ENCODE measurements around the gene ZNF639. TPM values are rescaled to one million over a fixed set of nuclear protein-coding genes. Genes with fewer than 3 reads are reported as not detected.

ZNF639 gene
- total and polyA plus RNA-seq, 2 experiments from 2014 or later = 29.3 to 60.3 TPM

GRCh38 chr3:179323197-179324110 is 623 bp downstream of the ZNF639 start:
- H3K27me3 ChIP-seq = no peaks in the 10 kb centered on the region
- peak overlapping the region; percentile 96 for H3K27ac ChIP-seq
- no peaks in the 10 kb centered on the region for H3K36me3 ChIP-seq (replicated peaks; ENCODE audit: insufficient read depth, low read depth)
- H3K4me3 ChIP-seq = peak overlapping the region; percentile 83
- peak overlapping the region; percentile 96 for H2AFZ ChIP-seq
- no peaks in the 10 kb centered on the region for H3K9me3 ChIP-seq (ENCODE audit: low read depth)
- TF ChIP-seq EZH2 (IDR thresholded peaks at IDR 0.05; ENCODE audit: borderline replicate concordance) (no peak), EZH2phosphoT487 (IDR thresholded peaks at IDR 0.05; ENCODE audit: low read depth, severe bottlenecking, unreplicated experiment) (no peak)
- TF ChIP-seq, protein P1, sequence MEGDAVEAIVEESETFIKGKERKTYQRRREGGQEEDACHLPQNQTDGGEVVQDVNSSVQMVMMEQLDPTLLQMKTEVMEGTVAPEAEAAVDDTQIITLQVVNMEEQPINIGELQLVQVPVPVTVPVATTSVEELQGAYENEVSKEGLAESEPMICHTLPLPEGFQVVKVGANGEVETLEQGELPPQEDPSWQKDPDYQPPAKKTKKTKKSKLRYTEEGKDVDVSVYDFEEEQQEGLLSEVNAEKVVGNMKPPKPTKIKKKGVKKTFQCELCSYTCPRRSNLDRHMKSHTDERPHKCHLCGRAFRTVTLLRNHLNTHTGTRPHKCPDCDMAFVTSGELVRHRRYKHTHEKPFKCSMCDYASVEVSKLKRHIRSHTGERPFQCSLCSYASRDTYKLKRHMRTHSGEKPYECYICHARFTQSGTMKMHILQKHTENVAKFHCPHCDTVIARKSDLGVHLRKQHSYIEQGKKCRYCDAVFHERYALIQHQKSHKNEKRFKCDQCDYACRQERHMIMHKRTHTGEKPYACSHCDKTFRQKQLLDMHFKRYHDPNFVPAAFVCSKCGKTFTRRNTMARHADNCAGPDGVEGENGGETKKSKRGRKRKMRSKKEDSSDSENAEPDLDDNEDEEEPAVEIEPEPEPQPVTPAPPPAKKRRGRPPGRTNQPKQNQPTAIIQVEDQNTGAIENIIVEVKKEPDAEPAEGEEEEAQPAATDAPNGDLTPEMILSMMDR (IDR thresholded peaks at IDR 0.05; ENCODE audit: poor library complexity) = no peak
- DNase-seq (ENCODE audit: low spot score) = peak; percentile 84
- peaks cover 44% of the 10 kb centered on the region for H4K20me1 ChIP-seq (ENCODE audit: insufficient read depth, poor library complexity, severe bottlenecking)
- WGBS (ENCODE audit: low lambda C conversion rate, missing lambda C conversion rate) = under 1% methylated on average over 55 of the region's 81 CpGs
- peak overlapping the region; percentile 93 for H3K4me2 ChIP-seq
- peaks cover 9% of the 10 kb centered on the region for H3K4me1 ChIP-seq (ENCODE audit: insufficient read depth)
- peaks cover 49% of the 10 kb centered on the region for H3K79me2 ChIP-seq
- H3K9me2 ChIP-seq (replicated peaks; ENCODE audit: insufficient read depth) = no peaks in the 10 kb centered on the region

- 6% methylated on average over 8 of the region's 8 CpGs for WGBS (ENCODE audit: low lambda C conversion rate, missing lambda C conversion rate)
- TF ChIP-seq, protein P1 (IDR thresholded peaks at IDR 0.05; ENCODE audit: poor library complexity) = no peak
- TF ChIP-seq EZH2phosphoT487 (IDR thresholded peaks at IDR 0.05; ENCODE audit: low read depth, severe bottlenecking, unreplicated experiment) (no peak), EZH2 (IDR thresholded peaks at IDR 0.05; ENCODE audit: borderline replicate concordance) (no peak)
- peak overlapping the region; percentile 96 for H2AFZ ChIP-seq
Measured at GRCh38 chr3:179324270-179324754, 1.5 kb downstream of the ZNF639 start.

DNA sequence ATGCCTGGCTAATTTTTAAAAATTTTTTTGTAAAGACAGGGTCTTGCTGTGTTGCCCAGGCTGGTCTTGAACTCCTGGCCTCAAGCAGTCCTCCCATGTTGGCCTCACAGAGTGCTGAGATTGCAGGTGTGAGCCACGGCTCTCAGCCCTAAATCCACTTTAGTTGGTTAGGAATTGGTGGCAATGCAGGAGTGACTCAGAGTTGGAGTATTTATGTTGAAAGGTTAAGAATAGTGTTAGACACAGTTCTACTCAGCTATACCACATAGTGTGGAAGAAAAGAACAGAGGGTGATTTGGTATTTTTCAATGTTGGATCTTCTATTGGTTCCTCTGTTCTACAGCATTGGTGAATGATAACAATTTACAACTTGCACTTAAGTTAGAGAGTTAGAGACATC is 7.6 kb downstream of the ZNF639 start:
- H3K4me1 ChIP-seq (ENCODE audit: insufficient read depth) = peaks cover under 1% of the 10 kb centered on the region
- H3K27me3 ChIP-seq = no peaks in the 10 kb centered on the region
- DNase-seq (ENCODE audit: low spot score) = no peak
- no peak overlapping the region for H2AFZ ChIP-seq
- no peak for TF ChIP-seq EZH2phosphoT487 (IDR thresholded peaks at IDR 0.05; ENCODE audit: low read depth, severe bottlenecking, unreplicated experiment)
- TF ChIP-seq, protein P1 (IDR thresholded peaks at IDR 0.05; ENCODE audit: poor library complexity) = no peak
- TF ChIP-seq EZH2 (IDR thresholded peaks at IDR 0.05; ENCODE audit: borderline replicate concordance) = no peak
- no peak overlapping the region for H3K4me2 ChIP-seq
- H3K27ac ChIP-seq = no peak overlapping the region
- no peak overlapping the region for H3K4me3 ChIP-seq
- H3K79me2 ChIP-seq = peaks cover 50% of the 10 kb centered on the region
- H3K36me3 ChIP-seq (replicated peaks; ENCODE audit: insufficient read depth, low read depth) = peaks cover 4% of the 10 kb centered on the region
- H4K20me1 ChIP-seq (ENCODE audit: insufficient read depth, poor library complexity, severe bottlenecking) = peaks cover 33% of the 10 kb centered on the region
- no peaks in the 10 kb centered on the region for H3K9me2 ChIP-seq (replicated peaks; ENCODE audit: insufficient read depth)
- H3K9me3 ChIP-seq (ENCODE audit: low read depth) = no peaks in the 10 kb centered on the region
- 96% methylated on average over 1 of the region's 1 CpG for WGBS (ENCODE audit: low lambda C conversion rate, missing lambda C conversion rate)

More at GRCh38 chr3:179324270-179324754, 1.5 kb downstream of the ZNF639 start:
- peak; percentile 13 for DNase-seq (ENCODE audit: low spot score)
- Histone ChIP-seq H3K4me3 (peak overlapping the region; percentile 83), H3K79me2 (peaks cover 56% of the 10 kb centered on the region), H4K20me1 (ENCODE audit: insufficient read depth, poor library complexity, severe bottlenecking) (peaks cover 47% of the 10 kb centered on the region), H3K4me2 (peak overlapping the region; percentile 93), H3K4me1 (ENCODE audit: insufficient read depth) (peaks cover 9% of the 10 kb centered on the region), H3K9me3 (ENCODE audit: low read depth) (no peaks in the 10 kb centered on the region), H3K27me3 (no peaks in the 10 kb centered on the region), H3K36me3 (replicated peaks; ENCODE audit: insufficient read depth, low read depth) (no peaks in the 10 kb centered on the region), H3K9me2 (replicated peaks; ENCODE audit: insufficient read depth) (no peaks in the 10 kb centered on the region), H3K27ac (peak overlapping the region; percentile 96)

Data from hepatocyte (in vitro differentiated cells).